HL-60/S4 treated with phorbol 12-myristate 13-acetate at 8.2 ng/mL for 4 days and 3 days (cell line): ENCODE measurements around the gene CD300LF.

Source experiments
- in situ Hi-C: fragments of 300-500 bp; cut with MboI; formaldehyde crosslinking; loops from 2 replicates; pipeline ENCODE4 v1.15.0; 2022; ENCODE audit warnings: low sequenced_read_pairs

Gene CD300LF

GRCh38 chr17:74746376-74746775 lies 33.7 kb upstream of the CD300LF start:
- in situ Hi-C loops = no loop called here

GRCh38 chr17:74745548-74746177 lies 32.9 kb upstream of the CD300LF start:
- in situ Hi-C loops = no loop called here

GRCh38 chr17:74744714-74745547 lies 32.2 kb upstream of the CD300LF start:
- in situ Hi-C loops = no loop called here

- in situ Hi-C loops = no loop called here
Measured at GRCh38 chr17:74744349-74744713, 31.6 kb upstream of the CD300LF start.

GRCh38 chr17:74743755-74744154 lies 31.0 kb upstream of the CD300LF start:
- in situ Hi-C loops = no loop called here

GRCh38 chr17:74742978-74743545 lies 30.3 kb upstream of the CD300LF start:
- in situ Hi-C loops = no loop called here

- in situ Hi-C loops = no loop called here
Measured at GRCh38 chr17:74742153-74742515, 29.4 kb upstream of the CD300LF start.

- in situ Hi-C loops = no loop called here
Measured at GRCh38 chr17:74740641-74741387, 28.1 kb upstream of the CD300LF start.

GRCh38 chr17:74740173-74740572 lies 27.4 kb upstream of the CD300LF start:
- in situ Hi-C loops = no loop called here

- in situ Hi-C loops = no loop called here
Measured at GRCh38 chr17:74739227-74739831, 26.6 kb upstream of the CD300LF start.

GRCh38 chr17:74738051-74738996 lies 25.6 kb upstream of the CD300LF start:
- in situ Hi-C loops = no loop called here

GRCh38 chr17:74737299-74738050 lies 24.8 kb upstream of the CD300LF start:
- in situ Hi-C loops = no loop called here

- in situ Hi-C loops = no loop called here
Measured at GRCh38 chr17:74736513-74737298, 24.0 kb upstream of the CD300LF start, which contains the start of gene RAB37. Gene RAB37, plus strand, starts transcription at chr17:74737256. Its CDS starts 17 bp downstream, at chr17:74737273.

GRCh38 chr17:74734256-74734655 lies 21.5 kb upstream of the CD300LF start:
- in situ Hi-C loops = no loop called here

GRCh38 chr17:74733365-74734122 lies 20.8 kb upstream of the CD300LF start:
- in situ Hi-C loops = no loop called here

GRCh38 chr17:74732042-74732867 lies 19.5 kb upstream of the CD300LF start:
- in situ Hi-C loops = no loop called here

GRCh38 chr17:74731347-74731605 lies 18.6 kb upstream of the CD300LF start:
- in situ Hi-C loops = no loop called here
